Hepatocyte (in vitro differentiated cells): ENCODE data around the gene NRARP.

Experiments
- CTCF ChIP-seq: fragments of 200-600 bp; sonication (generic); IDR thresholded peaks from 2 replicates; pipeline ENCODE4 v1.5.1; 2016; ENCODE audit warnings: antibody characterized with exemption, mild to moderate bottlenecking; ENCODE audit not compliant: poor library complexity
- EZH2 ChIP-seq: fragments of 200-600 bp; sonication (generic); IDR thresholded peaks from 2 replicates; pipeline ENCODE4 v1.6.1; 2016; ENCODE audit warnings: antibody characterized with exemption, mild to moderate bottlenecking, borderline replicate concordance

DNA sequence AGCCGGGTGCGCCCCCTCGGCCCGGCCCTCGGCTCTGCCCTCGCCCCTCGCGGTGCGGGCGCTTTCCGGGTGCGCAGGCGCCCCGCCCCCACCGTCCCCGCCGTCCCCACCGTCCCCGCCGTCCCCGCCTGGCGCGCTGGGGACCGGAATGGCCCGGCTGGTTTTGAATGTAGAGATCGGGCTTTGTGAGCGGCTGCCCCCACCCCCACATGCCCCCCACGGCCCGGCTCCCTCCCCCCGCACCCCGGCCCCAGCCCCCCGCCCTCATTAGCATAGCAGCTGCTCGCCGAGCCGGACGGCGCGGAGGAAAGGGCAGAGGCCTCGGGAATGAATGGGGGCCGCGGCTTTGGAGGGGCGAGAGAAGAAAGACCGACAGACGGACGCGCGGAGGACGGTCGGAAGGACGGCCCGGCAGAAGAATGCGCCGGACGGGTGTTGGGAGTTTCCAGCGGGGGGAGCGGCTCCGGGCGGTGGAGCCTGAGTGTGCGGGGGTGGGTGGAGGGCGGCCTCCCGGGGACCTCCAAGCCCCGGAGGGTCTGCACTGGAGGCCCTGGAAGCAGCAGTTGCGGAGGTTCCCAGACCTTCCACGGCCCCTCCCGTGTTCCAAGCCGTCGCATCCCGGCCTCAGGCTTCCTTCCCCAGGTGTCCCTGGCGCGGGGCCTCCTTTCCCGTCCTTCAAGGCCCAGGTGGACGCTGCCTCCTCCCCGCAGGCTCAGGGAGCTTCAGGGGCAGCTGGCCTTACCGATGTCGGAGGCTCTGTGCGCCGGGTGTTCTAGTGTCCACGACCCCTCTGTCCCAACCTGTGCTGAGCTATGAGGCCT lies 6.0 kb downstream of the NRARP start:
- TF ChIP-seq CTCF (no peak), EZH2 (no peak)
